MCF 10A (cell line): Measurements from ENCODE around the gene HERC2. TPM values are rescaled to one million over a fixed set of nuclear protein-coding genes. Genes with fewer than 3 reads are reported as not detected.

Experiments
- BruUV-seq: library from RNA; stranded (reverse); fragments of 400-500 nt; replicated peaks from 2 replicates; lab custom pipeline; 2021; lab: Mats Ljungman, UMichigan
- CTCF ChIA-PET: fragments of 300-600 bp; sonication (Branson Sonifier 250); formaldehyde crosslinking; extraction: SDS; loops from one replicate; lab custom pipeline; 2021; ENCODE audit warnings: antibody characterized with exemption, inconsistent platforms; lab: Yijun Ruan, JAX
- POLR2A ChIA-PET: fragments of 300-600, 350-650 bp; sonication (Branson Sonifier 250); formaldehyde crosslinking; extraction: SDS; loops from one replicate; lab custom pipeline; 2020; ENCODE audit warnings: antibody characterized with exemption, inconsistent platforms; lab: Yijun Ruan, JAX
- DNase-seq: peaks from one replicate; pipeline ENCODE4 v3.0.0-alpha.2; 2018; ENCODE audit not compliant: unreplicated experiment
- H3K27ac Mint-ChIP-seq: one replicate; pipeline ENCODE4 v1.8.0; 2022; ENCODE audit warnings: mild to moderate bottlenecking, low read depth, mixed read lengths; ENCODE audit not compliant: unreplicated experiment
- H3K27me3 Mint-ChIP-seq: one replicate; pipeline ENCODE4 v1.8.0; 2022; ENCODE audit warnings: mixed read lengths; ENCODE audit not compliant: insufficient read depth, unreplicated experiment
- H3K36me3 Mint-ChIP-seq: one replicate; pipeline ENCODE4 v1.8.0; 2022; ENCODE audit warnings: mild to moderate bottlenecking, moderate library complexity, mixed read lengths; ENCODE audit not compliant: insufficient read depth, unreplicated experiment
- H3K4me1 Mint-ChIP-seq: one replicate; pipeline ENCODE4 v1.8.0; 2022; ENCODE audit warnings: mixed read lengths; ENCODE audit not compliant: insufficient read depth, unreplicated experiment
- H3K4me3 Mint-ChIP-seq: one replicate; pipeline ENCODE4 v1.8.0; 2022; ENCODE audit warnings: mild to moderate bottlenecking, moderate library complexity, mixed read lengths; ENCODE audit not compliant: unreplicated experiment
- H3K9me3 Mint-ChIP-seq: one replicate; pipeline ENCODE4 v1.8.0; 2022; ENCODE audit warnings: mixed read lengths; ENCODE audit not compliant: unreplicated experiment
- intact Hi-C: fragments of 100-400 bp; cut with micrococcal nuclease; formaldehyde crosslinking; loops from 2 replicates; pipeline ENCODE4 v1.14.1; 2022
- total RNA-seq: library from RNA; stranded (reverse); gene quantifications from 2 replicates; pipeline ENCODE4 v1.2.3, GENCODE V29; 2022
- TF ChIP-seq, protein P1 (sequence below): fragments of 200-600 bp; IDR thresholded peaks from one replicate; pipeline ENCODE4 v1.8.0; 2022; ENCODE audit warnings: antibody characterized with exemption, mild to moderate bottlenecking; ENCODE audit not compliant: unreplicated experiment

Gene HERC2
- total RNA-seq, 1 experiment from 2014 or later: 65.2 TPM

DNA sequence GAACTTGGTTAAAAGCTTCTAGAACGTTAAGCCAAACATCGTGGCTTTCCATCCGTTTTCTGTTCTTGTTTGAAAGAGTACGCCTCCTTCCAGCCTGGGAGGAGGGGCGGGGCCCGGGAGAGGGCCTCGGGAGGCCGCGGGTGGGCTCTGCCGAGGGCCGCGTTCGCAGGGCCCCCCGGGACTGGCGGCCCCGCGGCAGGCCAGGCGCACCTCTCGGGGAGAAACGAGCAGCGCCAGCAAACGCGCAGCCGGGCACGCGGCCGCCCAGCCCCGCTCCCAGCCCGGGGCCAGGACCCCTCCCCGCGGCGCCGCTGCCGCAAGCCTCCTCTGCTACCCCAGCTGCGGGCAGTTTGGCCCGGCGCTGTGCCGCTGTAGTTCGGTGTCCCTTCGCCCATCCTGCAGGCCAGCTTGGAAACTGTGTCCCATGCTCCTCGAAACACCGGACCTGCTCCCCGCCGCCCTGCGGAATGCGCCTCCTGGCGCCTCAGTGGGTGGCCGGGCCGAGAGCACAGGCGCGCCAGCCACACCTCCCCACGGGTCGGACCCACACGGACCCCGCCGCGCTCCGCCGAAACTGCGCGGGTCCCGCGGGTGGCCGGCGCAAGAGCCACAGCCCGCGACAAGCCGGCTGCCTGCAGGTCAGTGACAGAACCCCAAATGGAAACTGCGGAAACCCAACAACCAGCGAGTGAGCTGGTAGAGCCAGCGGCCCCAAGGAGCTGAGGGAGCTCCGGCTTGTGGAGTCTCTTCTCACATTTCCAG, 225.1 kb downstream of the HERC2 start:
- no peak for DNase-seq
- H3K9me3 Mint-ChIP-seq: peaks cover 18% of the 10 kb centered on the region
- no TSS peak for BruUV-seq
- POLR2A ChIA-PET: no interaction called here
- CTCF ChIA-PET: no interaction called here
- no peaks in the 10 kb centered on the region for H3K27me3 Mint-ChIP-seq
- H3K36me3 Mint-ChIP-seq: no peaks in the 10 kb centered on the region
- no peaks in the 10 kb centered on the region for H3K4me1 Mint-ChIP-seq
- TF ChIP-seq, protein P1, sequence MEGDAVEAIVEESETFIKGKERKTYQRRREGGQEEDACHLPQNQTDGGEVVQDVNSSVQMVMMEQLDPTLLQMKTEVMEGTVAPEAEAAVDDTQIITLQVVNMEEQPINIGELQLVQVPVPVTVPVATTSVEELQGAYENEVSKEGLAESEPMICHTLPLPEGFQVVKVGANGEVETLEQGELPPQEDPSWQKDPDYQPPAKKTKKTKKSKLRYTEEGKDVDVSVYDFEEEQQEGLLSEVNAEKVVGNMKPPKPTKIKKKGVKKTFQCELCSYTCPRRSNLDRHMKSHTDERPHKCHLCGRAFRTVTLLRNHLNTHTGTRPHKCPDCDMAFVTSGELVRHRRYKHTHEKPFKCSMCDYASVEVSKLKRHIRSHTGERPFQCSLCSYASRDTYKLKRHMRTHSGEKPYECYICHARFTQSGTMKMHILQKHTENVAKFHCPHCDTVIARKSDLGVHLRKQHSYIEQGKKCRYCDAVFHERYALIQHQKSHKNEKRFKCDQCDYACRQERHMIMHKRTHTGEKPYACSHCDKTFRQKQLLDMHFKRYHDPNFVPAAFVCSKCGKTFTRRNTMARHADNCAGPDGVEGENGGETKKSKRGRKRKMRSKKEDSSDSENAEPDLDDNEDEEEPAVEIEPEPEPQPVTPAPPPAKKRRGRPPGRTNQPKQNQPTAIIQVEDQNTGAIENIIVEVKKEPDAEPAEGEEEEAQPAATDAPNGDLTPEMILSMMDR: no peak
- intact Hi-C loops: no loop called here
- H3K4me3 Mint-ChIP-seq: no peak overlapping the region
- no peak overlapping the region for H3K27ac Mint-ChIP-seq

DNA sequence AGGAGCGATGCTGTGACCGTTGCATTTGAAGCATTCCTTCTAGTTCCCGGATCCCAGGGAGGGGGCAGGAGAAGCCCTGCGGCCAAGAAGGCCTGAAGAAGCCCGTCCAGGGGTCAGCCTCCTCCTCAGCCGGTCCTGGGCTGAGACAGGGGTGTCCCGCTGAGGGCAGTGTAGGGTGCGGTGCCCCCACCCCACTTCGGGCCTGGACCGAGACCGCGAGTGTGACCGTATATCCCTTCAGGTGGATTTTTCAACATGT, 225.6 kb downstream of the HERC2 start:
- no peak overlapping the region for H3K4me3 Mint-ChIP-seq
- H3K27ac Mint-ChIP-seq: no peak overlapping the region
- H3K4me1 Mint-ChIP-seq: no peaks in the 10 kb centered on the region
- peaks cover 18% of the 10 kb centered on the region for H3K9me3 Mint-ChIP-seq
- H3K27me3 Mint-ChIP-seq: no peaks in the 10 kb centered on the region
- DNase-seq: no peak
- no TSS peak for BruUV-seq
- ChIA-PET POLR2A (no interaction called here), CTCF (no interaction called here)
- H3K36me3 Mint-ChIP-seq: no peaks in the 10 kb centered on the region
- intact Hi-C loops: no loop called here
- TF ChIP-seq, protein P1: no peak

DNA sequence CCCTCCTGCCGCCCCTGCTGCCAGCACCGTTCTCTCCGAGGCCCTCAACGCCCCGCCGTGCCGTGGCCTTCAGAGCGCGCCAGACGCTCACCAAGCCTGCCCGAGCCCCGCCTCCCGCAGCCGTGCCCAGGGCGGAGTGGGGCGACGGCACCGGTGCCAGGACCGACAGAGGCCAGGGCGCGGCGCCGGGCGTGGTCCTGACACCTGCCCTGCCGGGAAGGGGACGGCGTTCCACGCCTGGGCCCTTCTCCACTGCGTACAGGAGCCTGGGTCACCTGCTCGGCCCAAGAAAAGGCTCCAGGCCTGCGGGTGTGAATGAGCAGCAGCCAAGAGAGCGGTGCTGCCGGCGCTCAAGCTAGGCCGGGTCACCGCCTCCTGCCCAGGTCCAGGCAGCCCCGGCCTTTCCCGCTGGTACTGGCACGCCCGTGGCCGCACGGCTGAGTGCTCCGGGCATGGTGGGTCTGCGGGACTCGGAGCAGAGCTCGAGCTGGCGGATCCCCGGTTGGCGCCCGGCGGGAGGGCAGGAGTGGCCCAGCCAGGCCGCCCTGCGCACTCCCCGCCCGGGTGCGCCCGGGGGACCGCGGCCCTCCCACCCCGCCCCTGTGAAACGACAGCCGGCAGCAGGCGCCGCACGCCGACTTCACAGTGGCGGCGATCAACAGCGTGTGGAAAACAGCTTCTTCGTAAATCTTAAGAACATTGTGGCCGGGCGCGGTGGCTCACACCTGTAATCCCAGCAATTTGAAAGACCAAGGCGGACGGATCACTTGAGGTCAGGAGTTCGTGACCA, 227.1 kb downstream of the HERC2 start:
- no TSS peak for BruUV-seq
- Mint-ChIP-seq H3K27ac (no peak overlapping the region), H3K36me3 (no peaks in the 10 kb centered on the region), H3K9me3 (peaks cover 23% of the 10 kb centered on the region), H3K4me1 (no peaks in the 10 kb centered on the region), H3K4me3 (no peak overlapping the region), H3K27me3 (no peaks in the 10 kb centered on the region)
- ChIA-PET POLR2A (no interaction called here), CTCF (no interaction called here)
- intact Hi-C loops: no loop called here
- TF ChIP-seq, protein P1: no peak
- DNase-seq: no peak

DNA sequence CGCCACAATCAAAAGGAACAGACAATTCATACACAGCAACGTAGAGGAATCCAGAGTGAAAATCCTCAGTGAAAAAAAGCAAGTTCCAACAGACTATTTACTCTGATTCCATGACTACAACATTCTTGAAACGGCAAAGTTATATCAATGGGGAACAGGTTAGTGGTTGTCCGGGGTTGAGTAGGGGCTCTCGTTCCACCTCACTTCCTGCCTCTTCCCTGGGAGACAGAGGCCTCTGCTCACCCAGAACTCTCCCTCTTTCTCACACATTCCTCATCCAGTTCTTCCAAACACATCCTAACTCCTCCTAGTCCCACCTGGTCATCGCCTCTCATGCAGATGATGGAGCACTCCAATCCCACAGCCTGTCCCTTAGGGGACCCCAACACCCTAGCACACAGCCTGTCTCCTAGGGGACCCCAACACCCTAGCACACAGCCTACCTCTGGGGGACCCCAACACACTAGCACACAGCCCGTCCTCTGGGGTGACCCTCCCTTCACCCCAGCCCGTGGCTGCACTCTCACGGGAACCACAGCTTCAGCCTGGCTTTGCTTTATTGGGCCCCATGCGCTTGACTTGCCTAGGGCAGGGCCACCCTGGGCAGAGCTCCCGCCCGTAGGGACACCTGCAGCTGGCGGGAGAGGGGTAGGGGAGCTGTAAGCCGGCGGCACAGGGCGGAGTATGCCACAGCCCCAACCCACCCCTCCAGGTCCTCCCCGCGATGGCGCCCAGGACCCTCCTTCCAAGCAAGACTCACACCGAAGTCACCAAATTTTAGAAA, 228.0 kb downstream of the HERC2 start:
- ChIA-PET POLR2A (no interaction called here), CTCF (no interaction called here)
- no peaks in the 10 kb centered on the region for H3K36me3 Mint-ChIP-seq
- TF ChIP-seq, protein P1: no peak
- H3K4me1 Mint-ChIP-seq: no peaks in the 10 kb centered on the region
- no peak overlapping the region for H3K27ac Mint-ChIP-seq
- intact Hi-C loops: no loop called here
- no TSS peak for BruUV-seq
- no peaks in the 10 kb centered on the region for H3K27me3 Mint-ChIP-seq
- DNase-seq: no peak
- peaks cover 26% of the 10 kb centered on the region for H3K9me3 Mint-ChIP-seq
- no peak overlapping the region for H3K4me3 Mint-ChIP-seq
